IMR-90 (cell line): ENCODE measurements around the gene PDE4B. TPM values are rescaled to one million over a fixed set of nuclear protein-coding genes. Genes with fewer than 3 reads are reported as not detected.

Experiments
- ATAC-seq: fragments of 200-7000 bp; cut with Tn5 transposase; 2 replicates; pipeline ENCODE4 v1.9.1; 2020; ENCODE audit warnings: low read depth, mild to moderate bottlenecking, moderate library complexity
- BruUV-seq: library from RNA; stranded (reverse); fragments of 400-500 nt; replicated peaks from 2 replicates; lab custom pipeline; 2021; lab: Mats Ljungman, UMichigan
- CTCF ChIA-PET: fragments of 300-600 bp; formaldehyde crosslinking; extraction: SDS; loops from one replicate; lab custom pipeline; 2021; ENCODE audit warnings: antibody characterized with exemption; lab: Yijun Ruan, JAX
- POLR2A ChIA-PET: fragments of 300-600 bp; sonication (Branson Sonifier 250); formaldehyde crosslinking; loops from one replicate; lab custom pipeline; 2022; ENCODE audit warnings: antibody characterized with exemption; ENCODE audit not compliant: unreplicated experiment; lab: Charles Lee
- DNase-seq: peaks from one replicate; pipeline ENCODE4 v3.0.0; 2013
- H2AFZ ChIP-seq: replicated peaks from 2 replicates; pipeline ENCODE3; 2013; ENCODE audit warnings: low read length, mild to moderate bottlenecking; ENCODE audit not compliant: poor library complexity
- H2AK5ac ChIP-seq: 2 replicates; pipeline ENCODE4 v1.6.1; 2013; ENCODE audit warnings: low read depth, low read length, inconsistent platforms
- H2AK9ac ChIP-seq: replicated peaks from 2 replicates; pipeline ENCODE3; 2013; ENCODE audit warnings: mild to moderate bottlenecking, low read depth, low read length, moderate library complexity; ENCODE audit not compliant: poor library complexity
- H2BK120ac ChIP-seq: 2 replicates; pipeline ENCODE4 v1.6.1; 2013; ENCODE audit warnings: low read depth, low read length, inconsistent platforms
- H2BK15ac ChIP-seq: 3 replicates; pipeline ENCODE4 v1.6.1; 2013; ENCODE audit warnings: low read depth, low read length, inconsistent platforms
- H2BK20ac ChIP-seq: 2 replicates; pipeline ENCODE4 v1.6.1; 2013; ENCODE audit warnings: low read depth, mild to moderate bottlenecking, inconsistent platforms, low read length, moderate library complexity
- H2BK5ac ChIP-seq: 2 replicates; pipeline ENCODE4 v1.6.1; 2013; ENCODE audit warnings: mild to moderate bottlenecking, low read depth, low read length, inconsistent platforms; ENCODE audit not compliant: poor library complexity, severe bottlenecking
- H3K14ac ChIP-seq: replicated peaks from 2 replicates; pipeline ENCODE4 v1.6.1; 2013; ENCODE audit warnings: low read depth, low read length, inconsistent platforms
- H3K18ac ChIP-seq: 2 replicates; pipeline ENCODE4 v1.6.1; 2013; ENCODE audit warnings: low read depth, low read length, control low read depth
- H3K23ac ChIP-seq: 2 replicates; pipeline ENCODE4 v1.6.1; 2013; ENCODE audit warnings: low read depth, low read length, inconsistent platforms
- H3K27ac ChIP-seq: 2 replicates; pipeline ENCODE4 v1.5.1; 2013; ENCODE audit warnings: mild to moderate bottlenecking, control low read depth, low read length; ENCODE audit not compliant: insufficient read depth
- H3K27me3 ChIP-seq: 2 replicates; pipeline ENCODE4 v1.6.1; 2013; ENCODE audit warnings: low read length; ENCODE audit not compliant: control insufficient read depth, insufficient read depth
- H3K36me3 ChIP-seq: 2 replicates; pipeline ENCODE4 v1.6.1; 2013; ENCODE audit warnings: low read length, mixed read lengths; ENCODE audit not compliant: control insufficient read depth, insufficient read depth
- H3K4ac ChIP-seq: 2 replicates; pipeline ENCODE4 v1.6.1; 2013; ENCODE audit warnings: low read depth, low read length, inconsistent platforms
- H3K4me1 ChIP-seq: 2 replicates; pipeline ENCODE4 v1.6.1; 2013; ENCODE audit warnings: low read length, mixed read lengths; ENCODE audit not compliant: control insufficient read depth, insufficient read depth
- H3K4me2 ChIP-seq: 2 replicates; pipeline ENCODE4 v1.6.1; 2013; ENCODE audit warnings: low read depth, mild to moderate bottlenecking, control low read depth, low read length, moderate library complexity
- H3K4me3 ChIP-seq: 2 replicates; pipeline ENCODE4 v1.5.1; 2013; ENCODE audit warnings: low read depth, mild to moderate bottlenecking, control low read depth, low read length, moderate library complexity; ENCODE audit not compliant: insufficient read depth
- H3K56ac ChIP-seq: 2 replicates; pipeline ENCODE4 v1.6.1; 2013; ENCODE audit warnings: low read length, inconsistent platforms; ENCODE audit not compliant: insufficient read depth; ENCODE audit errors: extremely low read depth
- H3K79me1 ChIP-seq, 2 experiments: 2 replicates each; pipeline ENCODE4 v1.6.1; 2013; ENCODE audit warnings: low read length in 2 of 2, inconsistent platforms in 1 of 2, low read depth in 1 of 2
- H3K9ac ChIP-seq: 2 replicates; pipeline ENCODE4 v1.6.1; 2013; ENCODE audit warnings: low read depth, low read length, control low read depth
- H3K9me1 ChIP-seq: 2 replicates; pipeline ENCODE4 v1.6.1; 2013; ENCODE audit warnings: low read length, inconsistent platforms; ENCODE audit not compliant: insufficient read depth
- H3K9me3 ChIP-seq: 2 replicates; pipeline ENCODE4 v1.6.1; 2013; ENCODE audit warnings: low read length; ENCODE audit not compliant: control insufficient read depth, insufficient read depth
- H4K20me1 ChIP-seq: 2 replicates; pipeline ENCODE4 v1.6.1; 2013; ENCODE audit warnings: low read length, inconsistent platforms; ENCODE audit not compliant: insufficient read depth
- H4K5ac ChIP-seq: 2 replicates; pipeline ENCODE4 v1.6.1; 2013; ENCODE audit warnings: mild to moderate bottlenecking, low read depth, low read length, control low read depth
- H4K8ac ChIP-seq, 2 experiments: 2 replicates each; pipeline ENCODE4 v1.6.1; 2013; ENCODE audit warnings: low read depth in 2 of 2, low read length in 2 of 2, control low read depth in 1 of 2, inconsistent platforms in 1 of 2
- H4K91ac ChIP-seq: 2 replicates; pipeline ENCODE4 v1.6.1; 2013; ENCODE audit warnings: low read depth, low read length, inconsistent platforms; ENCODE audit not compliant: insufficient read depth
- BHLHE40 ChIP-seq: fragments of 150-350 bp; IDR thresholded peaks from 2 replicates; pipeline ENCODE4 v1.6.1; 2016; ENCODE audit warnings: mild to moderate bottlenecking, low read depth, low read length
- CEBPB ChIP-seq: IDR thresholded peaks from 2 replicates; pipeline ENCODE4 v1.6.1; 2012; ENCODE audit warnings: low read depth, low read length, improper control_type of control experiment
- CHD1 ChIP-seq: IDR thresholded peaks from 2 replicates; pipeline ENCODE4 v1.6.1; 2012; ENCODE audit warnings: low read depth, low read length, improper control_type of control experiment
- CTCF ChIP-seq: conservative IDR thresholded peaks from 2 replicates; pipeline ENCODE4 v1.5.1; 2012; ENCODE audit warnings: mild to moderate bottlenecking, low read depth, low read length, improper control_type of control experiment
- FOS ChIP-seq: fragments of 150-350 bp; IDR thresholded peaks from 2 replicates; pipeline ENCODE4 v1.6.1; 2016; ENCODE audit warnings: low read depth, low read length
- MAFK ChIP-seq: IDR thresholded peaks from 2 replicates; pipeline ENCODE4 v1.6.1; 2012; ENCODE audit warnings: low read depth, low read length, improper control_type of control experiment
- MAZ ChIP-seq: IDR thresholded peaks from 2 replicates; pipeline ENCODE4 v1.6.1; 2012; ENCODE audit warnings: low read depth, mild to moderate bottlenecking, low read length, improper control_type of control experiment, moderate library complexity, borderline replicate concordance
- MXI1 ChIP-seq: IDR thresholded peaks from 2 replicates; pipeline ENCODE4 v1.6.1; 2012; ENCODE audit warnings: low read depth, mild to moderate bottlenecking, low read length, moderate library complexity, borderline replicate concordance
- NFE2L2 ChIP-seq: fragments of 150-350 bp; IDR thresholded peaks from 2 replicates; pipeline ENCODE4 v1.6.1; 2016; ENCODE audit warnings: low read depth, mild to moderate bottlenecking, low read length
- POLR2A ChIP-seq: IDR thresholded peaks from 2 replicates; pipeline ENCODE4 v1.6.1; 2012; ENCODE audit warnings: mild to moderate bottlenecking, low read depth, low read length
- RAD21 ChIP-seq: IDR thresholded peaks from 2 replicates; pipeline ENCODE4 v1.6.1; 2012; ENCODE audit warnings: low read length, improper control_type of control experiment
- RCOR1 ChIP-seq: IDR thresholded peaks from 2 replicates; pipeline ENCODE4 v1.6.1; 2012; ENCODE audit warnings: mild to moderate bottlenecking, low read length, improper control_type of control experiment; ENCODE audit not compliant: insufficient replicate concordance
- RFX5 ChIP-seq: IDR thresholded peaks from 2 replicates; pipeline ENCODE4 v1.8.0; 2012; ENCODE audit warnings: low read depth, mild to moderate bottlenecking, low read length, moderate library complexity
- SMC3 ChIP-seq: fragments of 150-350 bp; IDR thresholded peaks from 2 replicates; pipeline ENCODE4 v1.6.1; 2016; ENCODE audit warnings: low read depth, mild to moderate bottlenecking, antibody characterized with exemption, low read length, moderate library complexity
- USF2 ChIP-seq: fragments of 150-350 bp; IDR thresholded peaks from 2 replicates; pipeline ENCODE4 v1.6.1; 2017; ENCODE audit warnings: mild to moderate bottlenecking, antibody characterized with exemption, low read length, low read depth
- WGBS, 2 experiments: methylation state at CpG; one replicate each; pipeline versions ENCODE4 v1.1.5 to v1.1.7; 2013; ENCODE audit warnings: missing lambda C conversion rate in 2 of 2; ENCODE audit not compliant: insufficient read length in 1 of 2; ENCODE audit errors: extremely low coverage in 2 of 2; 5-methylcytosine and 5-hydroxymethylcytosine counted together
- dilution Hi-C: fragments of 300-500 bp; cut with HindIII; formaldehyde crosslinking; loops from one replicate; pipeline ENCODE4 v1.14.3; 2018; ENCODE audit warnings: low sequenced_read_pairs; ENCODE audit not compliant: unreplicated experiment
- in situ Hi-C: fragments of 300-500 bp; cut with MboI; formaldehyde crosslinking; loops from 3 replicates; pipeline ENCODE4 v1.14.3; 2019; ENCODE audit warnings: low sequenced_read_pairs, inconsistent platforms, mixed read lengths
- intact Hi-C: fragments of 100-400 bp; cut with micrococcal nuclease; formaldehyde crosslinking; loops from 2 replicates; pipeline ENCODE4 v1.10.0; 2022
- polyA plus RNA-seq, 3 experiments: library from polyadenylated mRNA; depleted of rRNA; stranded (reverse); fragments of >200 nt; gene quantifications; 2 replicates each; pipeline ENCODE4 v1.2.3, GENCODE V29; 2012; ENCODE audit warnings: low replicate concordance in 1 of 3
- total RNA-seq: library from RNA; depleted of rRNA; stranded (reverse); fragments of >200 nt; gene quantifications from 2 replicates; pipeline ENCODE4 v1.2.3, GENCODE V29; 2012

PDE4B gene
- total and polyA plus RNA-seq, 2 of the 4 experiments (the other 2 are of a cell fraction) = 5.8 to 21.3 TPM

- H4K8ac ChIP-seq = no peak overlapping the region
- no peak overlapping the region for H3K18ac ChIP-seq
- CTCF ChIA-PET = no interaction called here
- no peak overlapping the region for H2AFZ ChIP-seq
- DNase-seq (no peak), ATAC-seq (no peak)
- POLR2A ChIA-PET = no interaction called here
- TF ChIP-seq FOS (no peak), SMC3 (no peak), MAFK (no peak), CTCF (no peak), RFX5 (no peak), BHLHE40 (no peak), RAD21 (no peak), MAZ (no peak), POLR2A (no peak), NFE2L2 (no peak), CHD1 (no peak), USF2 (no peak), CEBPB (no peak), MXI1 (no peak), RCOR1 (no peak)
- no peak overlapping the region for H2AK9ac ChIP-seq
- H2BK120ac ChIP-seq = no peak overlapping the region
- H2BK15ac ChIP-seq = no peak overlapping the region
- H3K79me1 ChIP-seq = no peaks in the 10 kb centered on the region
- H3K9me1 ChIP-seq = no peaks in the 10 kb centered on the region
- H3K4me2 ChIP-seq = no peak overlapping the region
- in situ Hi-C loops (no loop called here), intact Hi-C loops (no loop called here), dilution Hi-C loops (no loop called here)
- no peak overlapping the region for H3K56ac ChIP-seq
- H3K4me3 ChIP-seq = no peak overlapping the region
- H3K27ac ChIP-seq = no peak overlapping the region
- H2AK5ac ChIP-seq = no peak overlapping the region
- H4K5ac ChIP-seq = no peak overlapping the region
- H4K20me1 ChIP-seq = no peaks in the 10 kb centered on the region
- H2BK5ac ChIP-seq = no peak overlapping the region
- H3K36me3 ChIP-seq = no peaks in the 10 kb centered on the region
- no peak overlapping the region for H4K91ac ChIP-seq
- H3K4ac ChIP-seq = no peak overlapping the region
- no CpG with 5 or more reads among the region's 1 CpG for WGBS, 2 experiments
- no peaks in the 10 kb centered on the region for H3K27me3 ChIP-seq
- no peak overlapping the region for H2BK20ac ChIP-seq
- H3K9ac ChIP-seq = no peak overlapping the region
- H3K14ac ChIP-seq = no peak overlapping the region
- no peak overlapping the region for H3K23ac ChIP-seq
- no peaks in the 10 kb centered on the region for H3K9me3 ChIP-seq
- H3K4me1 ChIP-seq = no peaks in the 10 kb centered on the region
- no TSS peak for BruUV-seq
Observed at GRCh38 chr1:66000033-66000637, 207.4 kb downstream of the PDE4B start.
